Left forelimb (tissue), 1 donor: ENCODE results near the gene QRSL1.
A peak's percentile ranks its signal among the peaks of the same experiment; 100 is the strongest.
"Not testable (repeated sequence)": the region's sequence is repeated elsewhere in the genome, so short reads cannot be mapped to it uniquely, and the experiment has no call there.

Experiments used
- DNase-seq: peaks from one replicate; pipeline ENCODE4 v3.0.0-alpha.2; 2018; ENCODE audit warnings: low spot score

QRSL1 gene, protein sequence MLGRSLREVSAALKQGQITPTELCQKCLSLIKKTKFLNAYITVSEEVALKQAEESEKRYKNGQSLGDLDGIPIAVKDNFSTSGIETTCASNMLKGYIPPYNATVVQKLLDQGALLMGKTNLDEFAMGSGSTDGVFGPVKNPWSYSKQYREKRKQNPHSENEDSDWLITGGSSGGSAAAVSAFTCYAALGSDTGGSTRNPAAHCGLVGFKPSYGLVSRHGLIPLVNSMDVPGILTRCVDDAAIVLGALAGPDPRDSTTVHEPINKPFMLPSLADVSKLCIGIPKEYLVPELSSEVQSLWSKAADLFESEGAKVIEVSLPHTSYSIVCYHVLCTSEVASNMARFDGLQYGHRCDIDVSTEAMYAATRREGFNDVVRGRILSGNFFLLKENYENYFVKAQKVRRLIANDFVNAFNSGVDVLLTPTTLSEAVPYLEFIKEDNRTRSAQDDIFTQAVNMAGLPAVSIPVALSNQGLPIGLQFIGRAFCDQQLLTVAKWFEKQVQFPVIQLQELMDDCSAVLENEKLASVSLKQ

GRCh38 chr6:106629103-106629858 lies at the start of gene QRSL1, which contains the start of gene RTN4IP1:
TSS of gene QRSL1 (plus strand) at chr6:106629578. CDS start at chr6:106629682, 104 bp downstream.
TSS of gene RTN4IP1 (minus strand) at chr6:106629498. CDS start at chr6:106629021, 477 bp downstream.
- DNase-seq: peak; percentile 92

DNA sequence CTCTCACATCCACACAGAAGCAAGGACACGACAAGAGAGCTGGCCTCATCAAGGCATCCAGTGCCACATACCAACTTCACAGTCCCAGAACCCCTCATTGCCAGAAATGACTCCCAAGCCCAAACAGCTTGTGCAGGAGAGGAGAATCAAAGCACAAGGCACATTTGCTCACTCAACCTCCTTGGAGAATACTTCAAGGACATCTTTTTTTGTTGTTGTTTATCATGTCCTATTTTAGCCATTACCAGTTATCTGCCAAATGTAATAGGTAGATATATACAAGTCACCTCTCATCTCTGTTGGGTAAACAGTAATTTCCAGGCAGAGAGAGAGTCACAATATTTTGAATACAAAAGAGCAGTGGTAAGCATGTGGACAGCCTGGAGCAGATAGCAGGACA lies 47.9 kb upstream of the QRSL1 start:
- DNase-seq: no peak

DNA sequence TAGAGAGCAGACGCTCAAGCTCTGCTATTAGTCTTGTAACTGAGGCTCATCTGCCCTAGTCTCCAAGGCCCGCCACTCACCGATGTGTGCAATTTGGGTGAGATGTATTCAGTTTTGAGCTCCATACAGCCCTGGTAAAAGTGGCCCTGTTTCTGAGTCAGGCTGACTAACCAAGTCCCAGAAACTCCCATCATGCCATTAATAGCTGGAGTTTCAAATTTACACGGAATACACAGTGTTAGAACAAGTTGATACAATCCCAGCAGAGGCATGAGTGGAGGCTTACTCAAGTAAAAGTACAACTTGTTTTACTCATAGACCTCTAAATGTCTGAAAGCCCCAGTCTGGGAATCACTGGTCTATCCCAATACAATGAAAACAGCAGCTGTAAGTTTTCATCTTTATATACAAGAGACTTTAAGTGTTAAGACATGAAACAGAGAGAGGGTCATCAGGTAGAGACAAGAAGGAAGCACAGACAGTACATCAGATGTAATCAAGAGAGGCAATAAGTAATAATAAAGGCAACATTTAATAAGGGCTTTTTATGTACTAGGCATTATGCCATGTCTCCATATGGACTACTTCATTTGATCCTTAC lies 42.5 kb upstream of the QRSL1 start:
- no peak for DNase-seq

DNA sequence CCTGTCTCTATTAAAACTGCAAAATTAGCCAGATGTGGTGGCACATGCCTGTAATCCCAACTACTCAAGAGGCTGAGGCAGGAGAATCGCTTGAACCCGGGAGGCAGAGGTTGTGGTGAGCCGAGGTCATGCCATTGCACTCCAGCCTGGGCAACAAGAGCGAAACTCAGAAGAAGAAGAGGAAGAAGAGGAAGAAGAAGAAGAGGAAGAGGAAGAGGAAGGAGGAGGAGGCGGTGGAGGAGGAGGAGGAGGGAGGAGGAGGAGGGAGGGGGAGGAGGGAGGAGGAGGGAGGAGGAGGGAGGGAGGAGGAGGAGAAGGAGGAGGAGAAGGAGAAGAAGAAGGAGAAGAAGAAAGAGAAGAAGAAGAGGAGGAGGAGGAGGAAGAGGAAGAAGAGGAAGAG lies 40.4 kb upstream of the QRSL1 start:
- DNase-seq: not testable (repeated sequence)

DNA sequence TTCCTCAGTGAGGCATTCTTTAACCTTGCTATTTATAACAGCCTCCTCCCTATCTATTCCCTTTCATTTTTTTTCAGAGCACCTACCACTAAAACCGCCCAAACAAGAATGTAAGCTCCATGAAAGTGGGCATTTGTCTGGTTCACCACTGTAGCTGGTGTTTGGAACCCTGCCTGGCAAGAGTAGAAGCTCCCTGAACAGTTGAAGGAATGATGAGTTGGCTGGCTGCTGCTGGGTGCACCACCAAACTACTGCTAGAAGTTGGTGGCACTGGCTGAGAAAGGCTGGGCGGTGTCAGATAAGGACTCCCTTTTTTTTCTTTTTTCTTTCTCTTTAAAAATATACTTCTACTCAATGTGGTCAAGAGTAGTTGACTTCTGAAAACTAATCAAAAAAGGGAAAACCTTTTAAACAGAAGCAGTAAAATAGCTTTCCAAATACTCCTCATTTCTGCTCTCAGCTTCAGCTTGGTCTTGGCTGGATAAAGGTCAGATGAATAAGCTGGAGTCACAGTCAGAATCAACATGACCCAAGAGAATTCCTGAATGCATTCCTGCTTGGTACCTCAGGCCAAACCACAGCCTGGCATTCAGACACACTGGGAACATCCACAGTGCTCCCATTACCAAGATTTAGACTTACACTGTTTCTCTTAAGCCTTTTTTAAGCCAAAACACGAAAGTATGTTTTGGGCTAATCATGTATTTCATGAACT lies 38.1 kb upstream of the QRSL1 start:
- DNase-seq: no peak

DNA sequence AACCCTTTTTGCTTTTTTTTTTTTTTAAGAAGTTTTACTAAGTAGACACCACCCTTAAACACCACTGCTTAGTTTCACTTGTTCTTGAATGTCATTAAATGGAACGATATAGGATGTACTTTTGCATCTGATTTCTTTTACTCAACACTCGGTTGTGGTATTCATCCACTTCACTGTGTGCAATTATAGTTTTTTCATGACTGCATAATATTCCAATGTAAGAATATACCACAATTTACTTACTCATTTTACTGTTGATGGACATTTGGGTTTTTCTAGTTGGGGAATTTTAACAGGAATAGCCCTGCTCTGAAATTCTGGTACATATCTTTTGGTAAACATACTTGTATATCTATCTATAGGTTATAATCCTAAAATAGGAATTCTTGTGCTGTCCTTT lies 29.9 kb upstream of the QRSL1 start:
- DNase-seq: no peak

DNA sequence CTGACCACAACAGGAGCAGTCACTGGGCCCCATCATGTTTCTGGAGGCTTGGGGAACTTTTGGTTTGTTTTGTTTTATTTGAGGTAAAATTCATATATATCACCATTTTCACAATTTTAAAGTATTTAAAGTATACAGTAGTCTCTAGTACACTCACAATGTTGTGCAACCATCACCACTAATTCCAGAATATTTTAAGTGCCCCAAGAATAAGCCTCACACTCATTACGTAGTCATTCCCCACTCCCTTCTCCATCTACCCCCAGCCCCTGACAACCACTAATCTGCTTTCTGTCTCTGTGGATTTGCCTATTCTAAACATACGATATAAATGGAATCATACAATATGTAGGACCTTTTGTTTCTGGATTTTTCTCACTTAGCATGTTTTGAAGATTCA lies 29.0 kb upstream of the QRSL1 start:
- DNase-seq: no peak

- DNase-seq: no peak
Observed at GRCh38 chr6:106608080-106608668, 21.2 kb upstream of the QRSL1 start.

DNA sequence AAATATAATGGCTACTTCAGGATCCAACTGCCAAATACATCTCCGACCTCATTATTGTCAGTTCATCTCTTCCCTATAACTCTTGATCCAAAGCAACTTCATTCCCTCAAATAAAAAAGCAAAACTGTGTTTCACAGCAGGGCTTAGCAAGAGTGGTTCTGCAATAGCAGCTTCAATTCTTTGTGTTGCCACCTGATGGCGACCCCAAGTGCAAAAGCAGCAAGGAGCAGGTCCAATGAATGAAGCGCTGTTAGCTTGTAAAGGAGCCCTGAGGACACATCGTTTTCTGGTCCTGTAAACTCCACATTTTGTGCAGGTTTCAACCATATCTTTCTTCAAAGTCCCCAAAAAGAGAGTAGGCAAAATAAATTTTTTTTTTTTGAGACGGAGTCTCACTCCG lies 19.7 kb upstream of the QRSL1 start:
- DNase-seq: no peak

DNA sequence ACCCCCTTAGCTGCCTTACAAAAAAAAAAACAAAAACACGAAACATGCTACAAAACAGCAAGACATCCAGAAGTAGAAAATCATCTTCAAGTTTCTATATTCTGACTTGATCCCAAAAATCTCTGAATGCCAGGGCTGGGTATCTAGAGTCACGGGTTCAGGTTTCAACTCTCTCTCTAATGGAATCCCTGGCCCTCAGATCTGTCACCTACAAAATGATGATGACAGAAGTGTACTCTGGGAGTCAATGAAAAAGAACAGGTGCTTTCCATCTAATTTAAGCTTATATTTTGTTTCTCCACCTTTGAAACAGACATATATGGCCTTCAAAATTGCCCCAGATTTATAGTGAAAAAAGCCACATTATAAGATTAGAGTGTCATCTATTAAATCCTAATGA lies 18.3 kb upstream of the QRSL1 start:
- no peak for DNase-seq

DNA sequence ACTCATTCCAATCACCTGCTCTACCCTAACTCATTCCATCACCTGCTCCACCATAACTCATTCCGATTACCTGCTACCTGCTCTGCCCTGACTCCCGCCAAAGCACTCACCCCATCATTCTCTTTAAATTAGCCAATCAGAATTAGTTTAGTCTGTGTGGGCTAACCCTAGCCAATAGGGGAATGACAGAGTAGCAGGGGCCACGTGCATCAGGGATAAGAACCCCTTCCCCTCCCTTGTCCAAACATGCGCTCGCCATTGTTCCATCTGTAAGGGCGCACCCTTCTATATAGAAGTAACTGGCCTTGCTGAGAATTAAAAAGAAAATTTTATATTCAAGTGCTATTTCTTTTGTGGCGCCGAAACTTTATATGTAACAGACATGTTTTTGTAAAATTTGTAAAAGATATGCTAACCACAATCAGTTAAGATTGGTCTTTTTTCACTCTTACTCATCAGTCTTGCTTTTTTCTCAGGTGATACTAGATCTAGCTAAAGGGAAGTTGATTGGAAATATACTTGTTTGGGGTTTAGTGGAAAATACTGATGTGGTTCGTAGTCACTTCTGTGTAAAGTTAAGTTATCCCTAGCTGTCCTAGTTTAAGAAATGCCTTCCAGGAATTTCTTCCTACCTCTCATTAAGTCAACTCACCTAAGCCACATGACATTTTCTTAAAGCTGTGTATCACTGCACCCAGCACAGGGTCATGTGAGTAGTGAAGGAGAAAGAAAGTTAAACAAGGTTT lies 16.5 kb upstream of the QRSL1 start:
- DNase-seq: no peak

DNA sequence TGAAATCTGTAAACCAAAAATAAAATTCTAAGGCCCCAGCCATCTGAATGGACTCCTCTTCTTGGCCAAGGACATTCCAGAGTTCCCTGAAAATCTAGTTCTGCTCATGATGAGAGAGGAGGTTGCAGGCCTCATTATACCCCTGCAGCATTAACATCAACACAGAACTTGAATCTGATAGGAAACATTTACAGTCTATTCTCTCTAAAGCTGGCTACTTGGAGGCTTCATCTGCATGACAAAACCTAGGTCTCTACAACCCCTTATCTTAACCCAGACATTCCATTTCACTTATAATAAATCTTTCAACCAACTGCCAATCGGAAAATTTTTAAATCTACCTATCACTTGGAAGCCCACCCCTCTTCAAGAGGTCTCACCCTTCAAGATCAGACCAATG lies 15.8 kb upstream of the QRSL1 start:
- no peak for DNase-seq

DNA sequence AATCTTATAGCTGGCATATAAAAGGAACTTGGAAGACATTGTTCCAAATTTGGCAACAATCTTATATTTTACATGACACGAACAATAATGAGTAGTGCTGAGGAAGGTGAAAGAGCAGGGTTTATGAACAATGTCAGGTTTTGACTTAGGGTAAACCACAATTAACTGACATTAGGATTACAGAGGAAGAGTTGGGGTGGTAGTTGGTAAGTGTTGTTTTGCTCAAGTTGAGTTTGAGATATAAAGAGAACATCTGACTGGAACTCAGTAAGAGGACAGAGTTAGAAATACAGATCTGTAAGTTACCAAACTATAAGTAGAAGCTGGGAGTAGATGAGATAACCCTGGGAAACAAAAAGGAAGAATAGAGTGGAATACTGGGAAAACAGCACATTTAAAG lies 15.2 kb upstream of the QRSL1 start:
- DNase-seq: no peak

DNA sequence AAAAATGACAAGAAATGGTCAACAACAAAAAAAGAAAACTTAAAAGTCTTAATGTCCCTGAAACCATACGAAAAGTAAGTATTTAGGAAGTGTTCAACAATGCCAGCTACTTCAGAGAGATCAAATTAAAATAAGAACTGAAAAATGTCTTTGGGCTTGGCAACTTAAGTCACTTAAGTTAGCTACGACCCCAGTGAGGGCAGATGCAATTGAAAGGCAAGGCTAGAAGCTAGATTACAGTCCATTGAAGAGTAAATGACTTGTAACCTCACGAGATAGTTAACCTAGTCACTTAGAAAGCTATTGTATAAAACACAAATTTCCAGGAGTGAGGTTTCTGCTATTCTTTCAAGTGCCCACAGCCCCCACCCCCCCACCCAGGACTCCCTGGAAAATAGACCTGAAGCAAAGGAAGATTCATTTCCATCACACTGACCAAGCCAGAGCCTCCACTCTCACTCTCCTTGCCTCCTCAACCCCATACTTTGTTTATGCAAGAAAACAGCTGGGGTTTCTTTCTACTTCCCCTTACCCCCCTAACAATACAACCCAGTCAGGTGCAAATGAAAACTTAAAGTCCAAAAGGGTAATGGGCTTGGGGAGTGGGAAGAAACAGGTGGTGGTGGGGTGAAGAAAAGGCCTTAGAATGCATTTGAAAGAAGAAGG lies 14.7 kb upstream of the QRSL1 start:
- no peak for DNase-seq

- no peak for DNase-seq
Observed at GRCh38 chr6:106617302-106617701, 12.1 kb upstream of the QRSL1 start.

- no peak for DNase-seq
Observed at GRCh38 chr6:106617857-106618256, 11.5 kb upstream of the QRSL1 start.

DNA sequence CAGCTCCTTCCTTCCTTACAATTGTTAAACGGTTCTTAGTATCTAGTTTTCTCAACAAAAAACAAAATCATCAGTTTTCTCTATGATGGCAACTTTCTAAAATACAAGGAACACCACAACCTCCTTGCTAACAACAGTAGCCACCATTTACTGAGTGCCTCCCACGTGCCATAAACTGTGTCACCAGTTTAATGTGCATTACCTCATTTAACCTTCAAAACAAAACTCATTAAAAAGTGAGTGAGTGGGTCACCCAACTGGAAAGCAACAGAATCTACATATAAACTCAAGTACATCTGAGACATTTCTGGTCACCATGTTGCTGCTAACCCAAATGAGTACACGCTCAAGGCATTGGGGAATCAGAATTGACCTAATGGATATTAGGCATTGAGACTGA lies 11.1 kb upstream of the QRSL1 start:
- DNase-seq: no peak

DNA sequence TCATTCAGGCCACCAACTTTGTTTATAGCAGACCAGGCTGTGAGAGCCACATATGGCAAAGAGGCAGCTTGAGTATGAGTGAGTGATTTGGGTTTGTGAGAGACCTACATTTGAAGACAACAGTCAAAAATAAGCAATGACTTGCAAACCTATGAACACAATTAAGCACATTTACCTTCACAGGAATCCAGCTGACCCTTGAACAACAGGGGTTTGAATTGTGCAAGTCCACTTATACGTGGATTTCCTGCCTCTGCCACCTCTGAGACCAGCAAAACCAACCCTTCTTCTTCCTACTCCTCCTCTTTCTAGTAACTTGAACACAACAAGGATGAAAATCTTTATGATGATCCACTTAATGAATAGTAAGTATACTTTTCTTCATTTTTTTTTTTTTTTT lies 10.2 kb upstream of the QRSL1 start:
- no peak for DNase-seq

DNA sequence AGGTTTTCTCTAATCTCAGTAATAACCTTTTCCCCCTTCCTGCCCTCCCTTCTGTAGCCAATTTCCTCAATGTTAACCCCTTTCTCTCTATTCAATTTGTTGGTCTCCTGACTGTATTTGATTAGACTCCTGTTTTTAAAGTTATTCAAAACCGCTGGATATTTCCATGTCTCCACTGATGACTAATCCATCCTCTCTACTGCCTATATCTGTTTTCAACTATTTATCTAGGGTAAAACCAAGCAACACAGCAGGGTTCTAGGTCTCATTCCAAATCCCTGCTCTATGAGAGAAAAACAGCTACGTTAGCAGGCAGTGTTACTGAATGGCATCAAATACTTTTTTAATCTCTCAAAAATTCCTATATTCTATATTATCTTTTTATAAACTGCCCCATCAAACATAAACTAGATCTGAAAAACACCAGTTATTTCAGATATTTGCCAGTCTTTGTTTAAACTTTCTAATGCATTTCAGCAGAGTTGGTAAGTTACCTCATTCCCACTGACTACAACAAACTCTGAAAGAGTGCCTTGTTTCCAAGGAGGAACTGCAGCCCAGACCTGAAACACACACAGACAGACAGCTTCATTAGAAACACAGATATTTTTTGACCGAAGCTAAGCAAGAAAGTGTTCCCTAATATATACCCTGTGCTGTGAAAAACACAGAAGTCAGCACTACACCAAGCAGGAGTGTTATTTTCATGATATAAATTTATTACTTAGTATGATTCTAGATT lies 8.3 kb upstream of the QRSL1 start:
- no peak for DNase-seq

DNA sequence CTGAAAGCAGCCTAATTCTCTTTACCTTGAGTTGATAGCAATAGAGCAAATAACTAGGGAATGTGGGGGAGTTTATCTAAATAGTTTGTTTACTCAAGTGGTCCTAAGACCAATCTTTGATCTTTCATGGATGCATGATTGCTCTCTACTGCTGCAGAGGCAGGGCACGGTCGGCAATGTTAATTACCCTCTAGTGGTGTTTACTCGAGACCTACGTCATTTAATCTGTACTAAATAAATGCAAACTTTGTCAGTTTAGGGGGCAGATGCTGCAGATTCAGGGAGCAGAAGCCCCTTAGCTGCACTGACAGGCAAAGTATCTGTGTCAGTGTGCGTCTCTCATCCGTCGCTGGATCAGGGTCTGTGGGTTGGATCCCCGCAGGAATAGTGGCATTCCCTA lies 7.0 kb upstream of the QRSL1 start:
- no peak for DNase-seq
